Muscle of arm (tissue), 12 donors: ENCODE results near the gene CNTNAP2. TPM values are rescaled to one million over a fixed set of nuclear protein-coding genes. Genes with fewer than 3 reads are reported as not detected.
"Not testable (repeated sequence)": the region's sequence is repeated elsewhere in the genome, so short reads cannot be mapped to it uniquely, and the experiment has no call there.

Experiments used
- DNase-seq: peaks from one replicate; pipeline ENCODE4 v3.0.0-alpha.2; 2013
- polyA plus RNA-seq, 12 donors: library from polyadenylated mRNA; unstranded; fragments of 120-200 nt; gene quantifications; one replicate each; pipeline ENCODE4 v1.2.1, GENCODE V29; 2013; ENCODE audit not compliant: insufficient read length in 12 of 12

The CNTNAP2 gene
- polyA plus RNA-seq, 12 donors: 7.4 to 16.1 (median 10.3) TPM; not detected in 1

GRCh38 chr7:148261523-148261922, 2144.9 kb downstream of the CNTNAP2 start:
- no peak for DNase-seq

DNA sequence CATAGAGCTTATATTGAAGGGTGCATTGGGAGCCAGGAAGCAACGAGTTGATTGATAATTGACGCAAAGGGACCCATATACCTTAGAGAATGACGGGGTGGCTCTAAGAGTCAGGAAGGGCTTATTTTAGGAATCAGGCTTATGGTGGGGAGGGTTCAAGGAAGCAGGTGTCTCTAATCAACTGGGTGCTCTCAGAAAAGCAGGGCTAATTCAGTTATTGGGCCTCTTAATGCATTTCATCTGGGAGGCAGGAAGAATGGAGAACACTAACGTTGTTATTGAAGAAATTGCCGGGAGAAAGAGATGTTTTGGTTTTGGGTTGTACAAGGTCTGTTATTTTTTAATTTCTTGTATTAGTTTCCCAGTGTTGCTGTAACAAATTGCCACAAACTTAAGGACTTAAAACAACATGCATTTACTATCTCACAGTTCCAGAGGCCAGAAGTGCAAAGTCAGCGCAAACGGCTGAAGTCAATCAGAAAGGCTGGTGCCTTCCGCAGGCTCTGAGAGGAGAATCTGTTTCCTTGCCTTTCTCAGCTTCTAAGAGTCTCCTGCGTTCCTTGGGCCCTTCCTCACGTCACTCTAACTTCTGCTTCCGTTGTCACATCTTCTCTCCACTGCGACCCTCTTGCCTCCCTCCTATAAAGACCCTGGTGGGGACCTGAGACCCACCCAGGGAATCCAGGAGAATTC, 2145.5 kb downstream of the CNTNAP2 start:
- no peak for DNase-seq

DNA sequence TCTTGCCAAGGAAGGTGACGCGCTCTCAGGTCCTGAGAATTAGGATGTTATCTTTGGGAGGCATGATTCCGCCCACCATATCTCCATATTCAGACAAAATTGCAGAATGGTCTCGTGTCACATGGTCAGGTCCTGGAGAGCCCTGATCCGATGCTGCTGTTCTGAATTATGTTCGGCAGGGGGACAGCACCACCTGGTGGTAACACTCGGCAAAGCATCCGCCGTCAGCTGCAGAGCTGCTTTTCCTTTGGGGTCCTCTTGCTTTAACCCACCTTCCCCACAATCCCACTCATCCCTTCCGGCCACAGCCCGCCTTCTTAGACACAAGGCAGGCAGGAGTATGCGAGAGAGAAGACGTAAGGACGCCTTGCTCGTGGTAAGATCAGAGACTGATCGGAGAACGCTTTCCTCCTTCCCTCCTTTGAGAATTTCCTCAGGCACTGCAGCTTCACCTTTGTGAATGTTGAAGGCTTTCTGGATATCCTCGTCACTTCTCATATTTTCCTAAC, 2146.2 kb downstream of the CNTNAP2 start:
- DNase-seq: peak; percentile 69

- peak; percentile 30 for DNase-seq
These were observed 2148.4 kb downstream of the CNTNAP2 start for GRCh38 chr7:148264933-148265557.

- DNase-seq: no peak
These were observed 2149.3 kb downstream of the CNTNAP2 start for GRCh38 chr7:148265896-148266295.

DNA sequence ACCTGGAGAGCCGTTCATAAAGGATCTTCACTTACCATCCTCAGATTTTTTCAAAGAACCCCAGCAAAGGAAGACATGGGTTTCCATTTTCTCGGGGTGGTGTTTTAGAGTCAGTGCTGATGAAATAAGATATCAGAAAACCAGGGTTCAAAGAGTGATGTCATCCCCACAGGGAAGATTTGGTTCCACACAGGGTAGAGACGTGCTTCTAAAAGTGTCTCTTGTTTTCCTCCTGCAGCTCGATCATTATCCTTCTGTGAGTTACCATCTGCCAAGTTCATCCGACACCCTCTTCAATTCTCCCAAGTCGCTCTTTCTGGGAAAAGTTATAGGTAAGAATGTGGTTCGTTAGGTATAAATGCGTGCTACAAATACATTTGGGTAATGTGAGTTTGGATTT, 2150.2 kb downstream of the CNTNAP2 start:
- no peak for DNase-seq

- no peak for DNase-seq
These were observed 2154.0 kb downstream of the CNTNAP2 start for GRCh38 chr7:148270576-148270975.

- DNase-seq: no peak
These were observed 2157.5 kb downstream of the CNTNAP2 start for GRCh38 chr7:148274118-148274517.

DNA sequence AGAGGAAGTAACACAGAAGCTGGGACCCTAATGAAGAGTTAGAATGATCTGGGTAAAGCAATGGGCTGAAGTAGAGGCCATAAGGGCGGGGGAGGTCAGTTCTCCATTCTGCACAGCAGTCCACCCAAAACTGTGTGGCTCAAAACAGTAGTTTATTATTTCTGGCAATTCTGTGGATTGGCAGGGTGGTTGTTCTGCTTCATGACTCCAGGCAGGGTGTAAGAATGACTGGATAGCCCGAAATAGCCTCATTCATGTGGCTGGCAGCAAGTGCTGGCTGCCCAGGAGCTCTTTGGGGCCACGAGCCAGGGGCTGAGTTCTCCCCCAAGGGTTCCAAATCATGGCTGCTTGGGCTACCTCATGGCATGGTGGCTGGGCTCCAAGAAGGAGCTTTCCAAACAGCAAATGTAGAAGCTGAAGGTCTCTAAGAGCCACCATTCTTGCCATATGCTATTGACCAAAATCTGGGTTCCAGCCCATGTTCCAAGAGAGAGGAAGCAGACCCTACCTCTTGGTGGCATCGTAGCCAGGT, 2158.8 kb downstream of the CNTNAP2 start:
- DNase-seq: no peak

DNA sequence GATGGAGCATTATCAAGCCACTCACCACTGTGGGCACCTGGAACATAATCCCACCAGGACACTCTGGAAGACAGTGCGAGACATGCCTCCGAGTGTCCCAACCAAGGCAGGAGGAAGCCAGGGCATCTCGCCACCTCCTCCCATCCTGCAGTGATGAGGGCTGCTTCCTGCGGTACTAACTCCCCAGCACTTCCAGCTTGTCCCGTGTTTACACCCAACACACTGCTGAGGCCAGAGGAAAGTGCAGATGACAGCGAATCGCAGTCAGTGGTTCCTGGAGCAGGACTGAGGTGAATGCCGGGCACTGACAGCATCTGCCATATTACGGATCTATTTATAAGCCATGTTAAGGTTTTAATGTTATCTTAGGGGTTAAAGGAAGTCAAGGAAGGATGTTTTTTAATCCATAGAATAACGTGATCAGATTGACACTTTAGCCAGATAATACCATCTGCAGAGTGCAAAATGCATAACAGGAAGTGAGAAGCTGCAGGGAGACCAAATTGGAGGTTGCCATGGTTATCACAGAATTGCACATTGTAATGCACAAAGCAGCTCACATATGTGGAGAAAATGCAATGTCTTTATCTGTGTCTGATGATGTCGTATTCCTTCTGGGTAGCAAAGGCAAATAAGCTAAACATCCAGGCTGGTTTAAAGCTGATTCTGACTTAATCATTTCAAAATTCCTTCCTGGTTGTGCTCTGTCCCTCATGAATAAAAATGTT, 2159.9 kb downstream of the CNTNAP2 start:
- no peak for DNase-seq

GRCh38 chr7:148277042-148277660, 2160.6 kb downstream of the CNTNAP2 start:
- no peak for DNase-seq

GRCh38 chr7:148286150-148286549, 2169.5 kb downstream of the CNTNAP2 start:
- DNase-seq: peak; percentile 38

DNA sequence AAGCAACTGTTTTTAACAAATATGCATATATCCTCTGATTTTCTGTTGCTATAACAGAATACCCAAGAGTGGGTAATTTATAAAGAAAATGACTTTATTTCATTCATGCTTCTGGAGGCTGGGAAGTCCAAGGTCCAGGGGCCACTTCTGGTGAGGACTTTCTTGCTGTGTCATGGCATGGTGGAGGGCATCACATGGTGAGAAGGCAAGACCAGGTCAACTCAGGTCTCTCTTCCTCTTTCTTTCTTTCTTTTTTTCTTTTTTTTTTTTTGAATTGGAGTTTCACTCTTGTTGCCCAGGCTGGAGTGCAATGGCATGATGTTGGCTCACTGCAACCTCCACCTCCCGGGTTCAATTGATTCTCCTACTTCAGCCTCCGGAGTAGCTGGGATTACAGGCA, 2170.9 kb downstream of the CNTNAP2 start:
- no peak for DNase-seq

DNA sequence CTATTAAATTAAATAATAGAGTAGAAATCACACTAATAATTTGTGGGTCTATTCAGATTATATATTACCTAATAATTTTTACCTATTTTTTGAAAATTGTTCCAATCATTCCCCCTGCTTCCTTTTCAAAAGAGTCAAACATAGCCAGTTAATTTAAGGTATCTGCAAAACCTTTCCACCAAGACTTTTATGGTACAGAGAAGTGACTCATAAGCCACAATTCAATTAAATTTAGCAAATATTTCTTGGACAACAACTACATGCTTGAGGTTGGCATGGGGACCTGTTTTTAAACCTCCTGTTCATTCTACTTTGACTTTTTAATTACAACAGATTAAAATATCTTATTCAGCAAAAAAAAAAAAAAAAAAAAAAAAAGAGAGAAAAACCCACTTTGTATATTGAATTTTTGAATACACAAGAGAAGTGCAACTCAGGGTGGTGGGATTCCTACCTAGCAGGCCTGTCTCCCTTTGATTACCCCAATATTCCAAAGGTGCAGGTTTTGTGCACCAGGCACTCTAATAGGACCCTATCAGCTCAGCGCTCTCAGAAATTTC, 2172.1 kb downstream of the CNTNAP2 start:
- DNase-seq: no peak

DNA sequence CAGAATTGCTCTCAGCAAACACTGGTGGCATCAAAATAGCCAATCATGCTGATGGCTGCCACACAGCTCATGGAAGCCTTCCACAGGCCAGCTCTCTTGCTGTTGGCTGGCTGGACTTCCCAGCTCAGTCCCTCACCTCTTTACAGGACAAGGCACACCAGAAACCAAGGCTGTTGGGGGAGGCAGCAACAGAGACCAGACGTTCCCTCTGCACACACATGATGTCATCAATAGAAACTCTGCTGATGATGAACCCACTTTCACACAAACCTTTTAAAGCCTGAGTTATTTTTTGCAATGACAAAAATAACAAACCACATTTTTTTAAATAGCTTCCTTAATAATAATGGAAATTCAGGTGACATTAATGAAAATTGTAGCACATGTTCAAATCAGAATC, 2173.0 kb downstream of the CNTNAP2 start:
- DNase-seq: no peak

GRCh38 chr7:148290538-148290937, 2173.9 kb downstream of the CNTNAP2 start:
- no peak for DNase-seq

GRCh38 chr7:148291799-148292198, 2175.2 kb downstream of the CNTNAP2 start:
- DNase-seq: no peak

DNA sequence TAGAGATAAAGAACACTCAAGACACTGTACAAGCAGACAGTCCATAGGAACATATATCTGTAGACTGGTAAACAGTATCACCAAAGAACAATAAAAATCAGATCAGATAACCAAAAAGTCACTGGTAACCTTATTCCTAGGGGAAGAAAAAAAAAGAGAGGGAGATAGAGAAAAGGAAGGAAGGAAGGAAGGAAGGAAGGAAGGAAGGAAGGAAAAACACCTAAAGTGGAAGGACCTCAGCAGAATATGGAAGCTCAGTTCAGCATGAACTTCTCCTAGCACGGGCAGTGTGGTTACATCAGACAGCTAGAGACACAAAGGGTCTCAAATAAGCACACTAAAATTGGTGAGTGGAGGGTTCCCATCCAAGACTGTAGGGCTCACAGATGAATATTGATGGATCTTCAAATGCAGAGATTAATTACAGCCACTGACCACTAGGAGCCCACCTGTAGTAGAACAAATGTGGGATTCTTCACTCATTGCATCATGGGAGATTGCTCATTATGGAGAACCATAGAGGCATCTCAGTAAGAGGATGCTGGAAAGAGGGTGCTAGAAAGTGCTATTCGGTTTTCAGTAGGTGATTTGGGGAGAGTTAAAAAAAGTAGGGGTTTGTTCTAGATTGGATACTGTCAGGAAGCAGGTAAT, 2180.5 kb downstream of the CNTNAP2 start:
- DNase-seq: no peak

DNA sequence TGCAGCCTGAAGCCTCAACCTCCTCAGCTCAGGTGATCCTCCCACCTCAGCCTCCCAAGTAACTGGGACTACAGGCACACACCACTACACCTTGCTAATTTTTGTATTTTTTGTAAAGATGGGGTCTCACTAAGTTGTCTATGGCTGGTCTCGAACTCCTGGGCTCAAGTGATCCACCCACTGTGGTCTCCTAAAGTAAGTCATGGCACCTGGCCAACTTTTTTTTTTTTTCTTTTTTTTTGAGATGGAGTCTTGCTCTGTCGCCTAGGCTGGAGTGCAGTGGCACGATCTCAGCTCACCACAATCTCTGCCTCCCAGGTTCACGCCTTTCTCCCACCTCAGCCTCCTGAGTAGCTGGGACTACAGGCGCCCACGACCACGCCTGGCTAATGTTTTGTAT, 2182.2 kb downstream of the CNTNAP2 start:
- not testable (repeated sequence) for DNase-seq

DNA sequence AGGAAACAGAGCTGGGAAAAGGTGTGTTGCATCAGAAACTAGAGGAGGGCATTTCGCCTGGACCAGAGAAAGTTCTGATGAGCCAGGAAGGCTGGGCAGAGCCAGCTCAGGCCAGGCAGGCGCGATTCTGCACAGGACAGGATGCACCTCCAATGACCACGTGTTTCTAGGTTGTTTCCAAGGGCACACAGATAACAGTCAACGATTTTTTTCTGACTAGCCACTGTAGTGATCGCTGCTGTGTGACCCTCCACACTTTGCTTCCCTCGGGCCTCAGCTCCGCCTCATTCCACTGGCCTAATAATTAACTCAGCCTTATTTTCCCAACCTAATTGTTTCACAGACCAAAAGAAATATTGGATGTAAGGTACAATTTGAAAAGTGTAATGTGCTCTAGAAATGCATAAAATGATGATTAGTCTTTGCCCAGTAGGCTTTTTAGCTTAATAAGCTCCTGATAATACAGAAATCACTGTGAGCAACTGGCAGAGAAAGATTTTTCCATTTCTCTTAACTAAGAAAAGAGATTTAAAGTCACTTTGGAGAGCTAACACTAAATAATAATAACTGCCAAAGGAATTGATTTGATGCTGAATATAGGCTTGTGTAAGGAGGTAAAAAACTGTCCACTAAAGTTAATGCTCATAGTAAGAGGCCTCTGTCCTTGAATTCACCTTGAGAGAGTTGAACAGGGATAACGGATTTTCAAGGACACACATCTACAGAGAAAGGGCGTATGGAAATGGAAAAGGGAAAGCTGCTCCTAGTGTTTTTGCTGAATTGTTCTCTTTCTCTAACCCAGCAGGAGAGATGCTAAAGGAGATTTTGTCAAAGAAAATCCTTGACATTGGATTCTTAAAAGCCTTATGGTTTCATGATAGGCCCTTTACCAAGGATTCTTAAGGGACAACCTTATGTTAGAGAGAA, 2183.0 kb downstream of the CNTNAP2 start:
- DNase-seq: no peak
